H1 (cell line): ENCODE results near the gene MYO5A. TPM values are rescaled to one million over a fixed set of nuclear protein-coding genes. Genes with fewer than 3 reads are reported as not detected.

Experiments used
- CTCF ChIA-PET: fragments of 300-600 bp; sonication (Branson Sonifier 250); formaldehyde crosslinking; loops from one replicate; lab custom pipeline; 2021; ENCODE audit not compliant: partially characterized antibody; lab: Charles Lee
- POLR2A ChIA-PET: fragments of 300-600 bp; sonication (Branson Sonifier 250); formaldehyde crosslinking; loops from one replicate; lab custom pipeline; 2021; ENCODE audit warnings: inconsistent platforms; ENCODE audit not compliant: partially characterized antibody; lab: Charles Lee
- DNase-seq, 2 experiments: peaks; one replicate each; pipeline versions ENCODE4 v3.0.0 to v3.0.0-alpha.2; 2010 to 2022; ENCODE audit warnings: low spot score in 2 of 2, low read depth in 1 of 2, mixed read lengths in 1 of 2
- FAIRE-seq: peaks from 2 replicates; lab custom pipeline; 2011; peaks lifted over from hg19 to GRCh38; lab: Jason Lieb, UNC
- H2AFZ ChIP-seq: 2 replicates; pipeline ENCODE4 v1.8.1; 2012; ENCODE audit warnings: low read length, inconsistent platforms
- H2AK5ac ChIP-seq: 2 replicates; pipeline ENCODE4 v1.6.1; 2013; ENCODE audit warnings: low read depth, low read length
- H2BK120ac ChIP-seq: replicated peaks from 2 replicates; pipeline ENCODE3; 2013; ENCODE audit warnings: low read depth, low read length, inconsistent platforms
- H2BK12ac ChIP-seq: 2 replicates; pipeline ENCODE4 v1.6.1; 2013; ENCODE audit warnings: low read depth, low read length
- H2BK15ac ChIP-seq: 2 replicates; pipeline ENCODE4 v1.6.1; 2013; ENCODE audit warnings: low read length
- H2BK20ac ChIP-seq: 2 replicates; pipeline ENCODE4 v1.6.1; 2013; ENCODE audit warnings: low read length
- H2BK5ac ChIP-seq: 2 replicates; pipeline ENCODE4 v1.6.1; 2013; ENCODE audit warnings: low read depth, low read length
- H3K14ac ChIP-seq: 2 replicates; pipeline ENCODE4 v1.6.1; 2013; ENCODE audit warnings: inconsistent platforms; ENCODE audit not compliant: insufficient read length
- H3K18ac ChIP-seq: 2 replicates; pipeline ENCODE4 v1.6.1; 2013; ENCODE audit warnings: low read length; ENCODE audit errors: extremely low read depth
- H3K23ac ChIP-seq: 2 replicates; pipeline ENCODE4 v1.6.1; 2013; ENCODE audit warnings: inconsistent platforms; ENCODE audit not compliant: insufficient read length
- H3K23me2 ChIP-seq: 2 replicates; pipeline ENCODE4 v1.6.1; 2013; ENCODE audit warnings: low read depth, low read length
- H3K27ac ChIP-seq: 2 replicates; pipeline ENCODE4 v1.6.1; 2011; ENCODE audit warnings: low read depth, low read length, inconsistent platforms
- H3K27me3 ChIP-seq, 4 experiments: replicated peaks in 1 of 4; 1 replicate in 1 of 4; 2 replicates in 3 of 4; pipeline versions ENCODE4 v1.6.1 to v1.8.1; 2011 to 2013; ENCODE audit warnings: low read length in 3 of 4, mild to moderate bottlenecking in 3 of 4, inconsistent platforms in 2 of 4, mixed read lengths in 2 of 4, moderate library complexity in 1 of 4; ENCODE audit not compliant: control insufficient read depth in 3 of 4, insufficient read depth in 3 of 4; ENCODE audit errors: extremely low read depth in 1 of 4
- H3K36me3 ChIP-seq, 4 experiments: 2 replicates each; pipeline versions ENCODE4 v1.6.1 to v1.8.1; 2011 to 2013; ENCODE audit warnings: mild to moderate bottlenecking in 4 of 4, low read length in 3 of 4, moderate library complexity in 2 of 4, control low read depth in 1 of 4, inconsistent platforms in 1 of 4; ENCODE audit not compliant: insufficient read depth in 4 of 4, control insufficient read depth in 2 of 4
- H3K4ac ChIP-seq: replicated peaks from 2 replicates; pipeline ENCODE3; 2013; ENCODE audit warnings: low read length, low read depth, mixed read lengths, inconsistent platforms; ENCODE audit not compliant: insufficient read length
- H3K4me1 ChIP-seq, 4 experiments: replicated peaks in 1 of 4; 1 replicate in 1 of 4; 2 replicates in 3 of 4; pipeline versions ENCODE4 v1.6.1 to v1.8.1; 2011 to 2013; ENCODE audit warnings: low read length in 3 of 4, inconsistent platforms in 2 of 4, mixed read lengths in 1 of 4; ENCODE audit not compliant: insufficient read depth in 4 of 4, control insufficient read depth in 3 of 4
- H3K4me2 ChIP-seq, 2 experiments: 2 replicates each; pipeline versions ENCODE4 v1.6.1 to v1.8.1; 2011 to 2013; ENCODE audit warnings: low read depth in 2 of 2, low read length in 2 of 2, control low read depth in 1 of 2, inconsistent platforms in 1 of 2, mild to moderate bottlenecking in 1 of 2; ENCODE audit not compliant: insufficient read depth in 1 of 2
- H3K4me3 ChIP-seq, 4 experiments: fragments of 200-600, 300-600 bp in 1 of 4; sonication (generic), shearing (Covaris generic), sonication (Bioruptor Twin) in 1 of 4; 2 replicates each; pipeline versions ENCODE4 v1.5.1 to v1.8.1; 2011 to 2016; ENCODE audit warnings: low read length in 4 of 4, low read depth in 3 of 4, control low read depth in 2 of 4, inconsistent platforms in 2 of 4, mild to moderate bottlenecking in 2 of 4, mixed read lengths in 1 of 4, moderate library complexity in 1 of 4; ENCODE audit not compliant: insufficient read depth in 2 of 4; ENCODE audit errors: extremely low read depth in 1 of 4
- H3K56ac ChIP-seq: replicated peaks from 2 replicates; pipeline ENCODE3; 2013; ENCODE audit warnings: low read depth, mild to moderate bottlenecking, mixed read lengths, low read length, inconsistent platforms; ENCODE audit not compliant: insufficient read length
- H3K79me1 ChIP-seq: 2 replicates; pipeline ENCODE4 v1.6.1; 2013; ENCODE audit warnings: low read depth, low read length, control low read depth
- H3K79me2 ChIP-seq, 2 experiments: 2 replicates each; pipeline versions ENCODE4 v1.6.1 to v1.8.1; 2012 to 2013; ENCODE audit warnings: low read length in 2 of 2, mild to moderate bottlenecking in 2 of 2, inconsistent platforms in 1 of 2; ENCODE audit not compliant: insufficient read depth in 2 of 2, control insufficient read depth in 1 of 2
- H3K9ac ChIP-seq, 4 experiments: replicated peaks in 1 of 4; 1 replicate in 1 of 4; 2 replicates in 3 of 4; pipeline versions ENCODE4 v1.6.1 to v1.8.1; 2011 to 2013; ENCODE audit warnings: low read depth in 3 of 4, low read length in 3 of 4, control low read depth in 2 of 4, mild to moderate bottlenecking in 2 of 4, moderate library complexity in 2 of 4, inconsistent platforms in 1 of 4; ENCODE audit errors: extremely low read depth in 1 of 4
- H3K9me3 ChIP-seq, 2 experiments: 2 replicates each; pipeline versions ENCODE4 v1.6.1 to v1.8.1; 2012 to 2013; ENCODE audit warnings: mild to moderate bottlenecking in 2 of 2, moderate library complexity in 2 of 2, control low read depth in 1 of 2, inconsistent platforms in 1 of 2, low read depth in 1 of 2, low read length in 1 of 2, mixed read lengths in 1 of 2; ENCODE audit not compliant: insufficient read depth in 2 of 2
- H4K20me1 ChIP-seq, 2 experiments: replicated peaks in 1 of 2; 2 replicates each; pipeline versions ENCODE3 to v1.8.1; 2011 to 2013; ENCODE audit warnings: inconsistent platforms in 2 of 2, low read length in 2 of 2, mild to moderate bottlenecking in 1 of 2; ENCODE audit not compliant: insufficient read depth in 2 of 2, control insufficient read depth in 1 of 2
- H4K5ac ChIP-seq: 2 replicates; pipeline ENCODE4 v1.6.1; 2013; ENCODE audit warnings: low read length, low read depth, mixed read lengths, inconsistent platforms; ENCODE audit not compliant: insufficient read length
- H4K8ac ChIP-seq: 2 replicates; pipeline ENCODE4 v1.8.0; 2013; ENCODE audit warnings: mild to moderate bottlenecking, moderate library complexity, low read length, inconsistent platforms; ENCODE audit not compliant: insufficient read depth; ENCODE audit errors: extremely low read depth
- H4K91ac ChIP-seq: replicated peaks from 2 replicates; pipeline ENCODE3; 2013; ENCODE audit warnings: low read length, mixed read lengths, inconsistent platforms; ENCODE audit not compliant: insufficient read length
- ATF2 ChIP-seq: IDR thresholded peaks from 2 replicates; pipeline ENCODE4 v1.6.1; 2012; ENCODE audit warnings: low read length, inconsistent platforms
- BRCA1 ChIP-seq: IDR thresholded peaks from 2 replicates; pipeline ENCODE4 v1.6.1; 2012; ENCODE audit warnings: low read depth, low read length, improper control_type of control experiment
- CBX5 ChIP-seq: fragments of 300-800, 300-1000 bp; sonication (generic); IDR thresholded peaks from 2 replicates; pipeline ENCODE4 v1.7.1; 2016; ENCODE audit warnings: antibody characterized with exemption, low read length, low read depth
- FOSL1 ChIP-seq: IDR thresholded peaks from 2 replicates; pipeline ENCODE4 v1.6.1; 2011; ENCODE audit warnings: mild to moderate bottlenecking, low read depth, low read length, moderate library complexity; ENCODE audit not compliant: insufficient read depth
- POU5F1 ChIP-seq: IDR thresholded peaks from 2 replicates; pipeline ENCODE4 v1.6.1; 2011; ENCODE audit warnings: low read depth, mild to moderate bottlenecking, low read length, moderate library complexity
- RNF2 ChIP-seq: fragments of 200-900, 300-1000 bp; sonication (generic); IDR thresholded peaks from 2 replicates; pipeline ENCODE4 v1.7.1; 2016; ENCODE audit warnings: borderline replicate concordance, low read depth, mild to moderate bottlenecking, antibody characterized with exemption, low read length; ENCODE audit not compliant: poor library complexity, severe bottlenecking; ENCODE audit errors: missing control alignments
- SP2 ChIP-seq: IDR thresholded peaks from 2 replicates; pipeline ENCODE4 v1.6.1; 2012; ENCODE audit warnings: mild to moderate bottlenecking, low read length, inconsistent platforms
- SUZ12 ChIP-seq: fragments of 200-600 bp; sonication (generic); IDR thresholded peaks from 2 replicates; pipeline ENCODE4 v1.6.1; 2012; ENCODE audit warnings: mild to moderate bottlenecking, inconsistent platforms, low read length, moderate library complexity, mixed read lengths
- TCF12 ChIP-seq: IDR thresholded peaks from 2 replicates; pipeline ENCODE4 v1.6.1; 2011; ENCODE audit warnings: low read depth, mild to moderate bottlenecking, low read length
- YY1 ChIP-seq: IDR thresholded peaks from 2 replicates; pipeline ENCODE4 v1.6.1; 2011; ENCODE audit warnings: low read depth, mild to moderate bottlenecking, low read length
- ZNF274 ChIP-seq: IDR thresholded peaks from 2 replicates; pipeline ENCODE4 v1.7.0; 2012; ENCODE audit warnings: low read length, borderline replicate concordance; ENCODE audit errors: extremely low read depth
- WGBS, 2 experiments: shearing (Covaris generic) in 1 of 2; methylation state at CpG; one replicate each; pipeline versions ENCODE4 v1.1.6 to v1.1.7; 2013 to 2015; ENCODE audit warnings: low lambda C conversion rate in 2 of 2, mixed read lengths in 2 of 2, inconsistent platforms in 1 of 2, low coverage in 1 of 2, missing lambda C conversion rate in 1 of 2; ENCODE audit not compliant: insufficient replicate concordance in 2 of 2, insufficient coverage in 1 of 2, insufficient read length in 1 of 2; ENCODE audit errors: extremely low coverage in 1 of 2, missing lambda C conversion rate in 1 of 2; 5-methylcytosine and 5-hydroxymethylcytosine counted together
- polyA plus RNA-seq, 7 experiments: library from polyadenylated mRNA; depleted of rRNA in 3 of 7; stranded (reverse) in 5 of 7; unstranded in 2 of 7; fragments of >200 nt in 5 of 7; fragments of 200-250 nt in 2 of 7; gene quantifications; 1 replicate in 5 of 7; 2 replicates in 1 of 7; 4 replicates in 1 of 7; pipeline versions ENCODE4 v1.2.1 to v1.2.3, GENCODE V29; 2011 to 2013; ENCODE audit warnings: missing spikeins in 2 of 7, mixed read lengths in 2 of 7
- total RNA-seq: library from RNA; stranded (reverse); fragmentation: NEBNext Ultra II Directional; extraction: Animal tissue kit (Norgen Biotek cat#: 25700); gene quantifications from 2 replicates; pipeline ENCODE4 v1.2.1, GENCODE V29; 2021

MYO5A gene
- total and polyA plus RNA-seq, 2 of the 8 experiments (the other 6 are each of a cell fraction or from before 2014, with no cell fraction given) = 11.4 to 24.7 TPM

DNA sequence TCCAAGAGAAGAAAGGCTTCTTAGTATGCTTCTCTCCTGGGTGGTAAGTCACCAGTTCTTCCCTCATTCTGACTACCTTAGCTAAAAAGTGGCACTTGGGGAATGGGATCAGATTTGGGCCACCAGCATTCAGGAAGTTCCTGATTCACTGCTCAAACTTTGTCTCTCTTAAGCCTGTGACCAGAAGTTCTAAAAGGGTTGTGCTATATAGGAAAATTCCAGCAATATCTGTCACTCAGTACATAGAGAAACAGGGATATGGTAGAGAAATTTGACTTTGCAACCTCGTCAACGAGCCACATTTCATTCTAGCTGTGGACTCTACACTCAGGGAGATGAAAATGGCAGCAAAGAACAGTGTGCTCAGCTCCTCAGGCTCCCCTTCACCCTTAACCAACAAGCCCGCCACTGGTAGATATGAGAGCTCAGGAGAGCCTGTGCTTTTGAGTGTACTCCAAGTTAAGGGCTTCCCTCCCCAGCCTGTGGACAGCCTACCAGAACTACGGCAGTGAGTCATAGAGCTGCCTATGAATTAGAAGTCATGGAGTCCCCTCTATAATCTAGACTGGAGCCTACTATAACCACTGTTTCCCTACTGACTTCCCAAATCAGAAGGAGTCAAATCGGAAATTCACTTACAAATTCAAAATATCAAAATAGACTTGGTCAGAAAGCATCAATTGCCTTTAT is 180.5 kb downstream of the MYO5A start:
- DNase-seq = no peak
- no peak overlapping the region for H2BK15ac ChIP-seq
- H3K27ac ChIP-seq = no peak overlapping the region
- H3K79me2 ChIP-seq = no peaks in the 10 kb centered on the region
- no peak overlapping the region for H2BK20ac ChIP-seq
- H2BK120ac ChIP-seq = no peak overlapping the region
- H3K14ac ChIP-seq = no peak overlapping the region
- H3K4me1 ChIP-seq = no peaks in the 10 kb centered on the region
- H3K4me3 ChIP-seq = no peak overlapping the region
- peaks cover 0 to 8% (median 3%) of the 10 kb centered on the region in 4 experiments; a peak in 3 of 8 replicates for H3K36me3 ChIP-seq
- no peaks in the 10 kb centered on the region for H3K23me2 ChIP-seq
- no peak overlapping the region for H3K23ac ChIP-seq
- H2AK5ac ChIP-seq = no peak overlapping the region
- peaks cover 0 to 1% (median 0%) of the 10 kb centered on the region in 4 experiments; a peak in 1 of 7 replicates for H3K27me3 ChIP-seq
- H4K91ac ChIP-seq = no peak overlapping the region
- H2BK5ac ChIP-seq = no peak overlapping the region
- no peak overlapping the region for H3K18ac ChIP-seq
- no peak overlapping the region for H2AFZ ChIP-seq
- no peak overlapping the region for H3K56ac ChIP-seq
- H4K20me1 ChIP-seq = no peaks in the 10 kb centered on the region
- no peak for FAIRE-seq
- H3K4me2 ChIP-seq = no peak overlapping the region
- H4K8ac ChIP-seq = no peak overlapping the region
- no peaks in the 10 kb centered on the region for H3K79me1 ChIP-seq
- no peak overlapping the region for H2BK12ac ChIP-seq
- no peak overlapping the region for H4K5ac ChIP-seq
- POLR2A ChIA-PET = no interaction called here
- H3K4ac ChIP-seq = no peak overlapping the region
- no peak overlapping the region for H3K9ac ChIP-seq
- WGBS, 2 experiments = 86% methylated on average over 5 of the region's 5 CpGs; no CpG with 5 or more reads in 1 of the 2 experiments
- CTCF ChIA-PET = interaction anchor here (0.8 to 2.4 kb wide), 6 partner anchors 8 to 164 kb away, joined by 3 to 9 read pairs (median 4); no protein-coding TSS in a partner anchor
- H3K9me3 ChIP-seq = no peaks in the 10 kb centered on the region
- TF ChIP-seq POU5F1 = no peak
- no peak for TF ChIP-seq SP2
- no peak for TF ChIP-seq ZNF274
- no peak for TF ChIP-seq YY1
- no peak for TF ChIP-seq BRCA1
- TF ChIP-seq SUZ12 = no peak
- TF ChIP-seq ATF2 = no peak
- no peak for TF ChIP-seq RNF2
- no peak for TF ChIP-seq TCF12
- no peak for TF ChIP-seq FOSL1
- no peak for TF ChIP-seq CBX5
